ENCODE measurements around the gene FRMD4A. TPM values are rescaled to one million over a fixed set of nuclear protein-coding genes. Genes with fewer than 3 reads are reported as not detected.

FRMD4A gene
- total and polyA plus RNA-seq, 2 experiments from 2014 or later, result 3.7 to 12.6 TPM

- no peak for DNase-seq (ENCODE audit: low read depth in 1 of 2, low spot score in 1 of 2)
- H3K4me3 ChIP-seq, result no peak overlapping the region
- TF ChIP-seq CTCF (IDR thresholded peaks at IDR 0.05; ENCODE audit: low read depth, low read length), result no peak
- H3K27ac ChIP-seq, result no peak overlapping the region
- H3K27me3 ChIP-seq, result peaks cover 14% of the 10 kb centered on the region
- no peaks in the 10 kb centered on the region for H3K36me3 ChIP-seq
- no peaks in the 10 kb centered on the region for H3K4me1 ChIP-seq (ENCODE audit: low read depth)
- H3K9me3 ChIP-seq (ENCODE audit: low read depth), result no peaks in the 10 kb centered on the region
Measured at GRCh38 chr10:14362104-14362503, 31.4 kb upstream of the FRMD4A start.

GRCh38 chr10:14360961-14361360 is 30.2 kb upstream of the FRMD4A start:
- peaks cover 21% of the 10 kb centered on the region for H3K27me3 ChIP-seq
- H3K4me1 ChIP-seq (ENCODE audit: low read depth), result no peaks in the 10 kb centered on the region
- no peak for TF ChIP-seq CTCF (IDR thresholded peaks at IDR 0.05; ENCODE audit: low read depth, low read length)
- no peak overlapping the region for H3K4me3 ChIP-seq
- DNase-seq (ENCODE audit: low read depth in 1 of 2, low spot score in 1 of 2), result no peak
- H3K9me3 ChIP-seq (ENCODE audit: low read depth), result no peaks in the 10 kb centered on the region
- no peak overlapping the region for H3K27ac ChIP-seq
- H3K36me3 ChIP-seq, result no peaks in the 10 kb centered on the region

GRCh38 chr10:14360515-14360914 is 29.8 kb upstream of the FRMD4A start:
- Histone ChIP-seq H3K4me3 (no peak overlapping the region), H3K27me3 (peaks cover 25% of the 10 kb centered on the region)
- DNase-seq (ENCODE audit: low read depth in 1 of 2, low spot score in 1 of 2), result no peak

GRCh38 chr10:14358886-14359573 is 28.3 kb upstream of the FRMD4A start:
- H3K27me3 ChIP-seq, result peaks cover 36% of the 10 kb centered on the region
- H3K36me3 ChIP-seq, result no peaks in the 10 kb centered on the region
- H3K4me3 ChIP-seq, result no peak overlapping the region
- H3K9me3 ChIP-seq (ENCODE audit: low read depth), result no peaks in the 10 kb centered on the region
- TF ChIP-seq CTCF (IDR thresholded peaks at IDR 0.05; ENCODE audit: low read depth, low read length), result no peak
- no peaks in the 10 kb centered on the region for H3K4me1 ChIP-seq (ENCODE audit: low read depth)
- DNase-seq (ENCODE audit: low read depth in 1 of 2, low spot score in 1 of 2), result no peak
- H3K27ac ChIP-seq, result no peak overlapping the region

More at GRCh38 chr10:14360515-14360914, 29.8 kb upstream of the FRMD4A start:
- no peak for TF ChIP-seq CTCF (IDR thresholded peaks at IDR 0.05; ENCODE audit: low read depth, low read length)
- no peaks in the 10 kb centered on the region for H3K9me3 ChIP-seq (ENCODE audit: low read depth)
- no peak overlapping the region for H3K27ac ChIP-seq
- no peaks in the 10 kb centered on the region for H3K4me1 ChIP-seq (ENCODE audit: low read depth)
- H3K36me3 ChIP-seq, result no peaks in the 10 kb centered on the region

- TF ChIP-seq CTCF (IDR thresholded peaks at IDR 0.05; ENCODE audit: low read depth, low read length), result no peak
- Histone ChIP-seq H3K27ac (no peak overlapping the region), H3K4me3 (no peak overlapping the region), H3K27me3 (peaks cover 36% of the 10 kb centered on the region), H3K9me3 (ENCODE audit: low read depth) (no peaks in the 10 kb centered on the region), H3K4me1 (ENCODE audit: low read depth) (peaks cover 10% of the 10 kb centered on the region), H3K36me3 (no peaks in the 10 kb centered on the region)
- peak in 1 of 2 donors; percentile 16 for DNase-seq (ENCODE audit: low read depth in 1 of 2, low spot score in 1 of 2)
Measured at GRCh38 chr10:14356921-14357320, 26.2 kb upstream of the FRMD4A start.
